ENCODE results near the gene SCRT2. TPM values are rescaled to one million over a fixed set of nuclear protein-coding genes. Genes with fewer than 3 reads are reported as not detected.

Gene SCRT2
- total RNA-seq, 4 donors from 2014 or later: not detected

DNA sequence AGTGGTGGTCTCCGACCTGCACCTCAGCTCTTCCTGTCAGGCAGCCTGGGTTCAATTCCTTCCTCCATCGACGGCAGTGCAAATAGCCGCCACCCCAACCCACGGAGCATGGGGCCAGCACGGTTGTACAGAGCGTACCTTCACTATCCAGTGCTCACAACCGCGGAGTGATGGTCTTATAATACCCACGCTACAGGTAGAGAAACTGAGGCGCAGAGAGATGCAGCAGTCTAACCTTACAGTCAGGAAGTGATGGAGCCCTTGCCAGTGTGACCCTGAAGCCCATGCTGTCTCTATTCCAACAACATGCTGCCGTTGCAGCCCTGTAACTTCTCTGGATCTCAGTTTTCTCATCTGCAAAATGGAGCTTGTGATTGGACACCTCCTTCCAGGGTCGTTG, 11.0 kb downstream of the SCRT2 start:
- Histone ChIP-seq H3K9me3 (no peaks in the 10 kb centered on the region), H3K27me3 (peaks cover 0 to 90% of the 10 kb centered on the region in 2 donors), H3K36me3 (no peaks in the 10 kb centered on the region), H3K4me1 (peaks cover 0 to 17% (median 0%) of the 10 kb centered on the region in 4 donors), H3K4me3 (no peak overlapping the region), H3K27ac (no peak overlapping the region)
- TF ChIP-seq EP300 (IDR thresholded peaks at IDR 0.05) (no peak), POLR2A (IDR thresholded peaks at IDR 0.05) (no peak)
- TF ChIP-seq, protein P1, sequence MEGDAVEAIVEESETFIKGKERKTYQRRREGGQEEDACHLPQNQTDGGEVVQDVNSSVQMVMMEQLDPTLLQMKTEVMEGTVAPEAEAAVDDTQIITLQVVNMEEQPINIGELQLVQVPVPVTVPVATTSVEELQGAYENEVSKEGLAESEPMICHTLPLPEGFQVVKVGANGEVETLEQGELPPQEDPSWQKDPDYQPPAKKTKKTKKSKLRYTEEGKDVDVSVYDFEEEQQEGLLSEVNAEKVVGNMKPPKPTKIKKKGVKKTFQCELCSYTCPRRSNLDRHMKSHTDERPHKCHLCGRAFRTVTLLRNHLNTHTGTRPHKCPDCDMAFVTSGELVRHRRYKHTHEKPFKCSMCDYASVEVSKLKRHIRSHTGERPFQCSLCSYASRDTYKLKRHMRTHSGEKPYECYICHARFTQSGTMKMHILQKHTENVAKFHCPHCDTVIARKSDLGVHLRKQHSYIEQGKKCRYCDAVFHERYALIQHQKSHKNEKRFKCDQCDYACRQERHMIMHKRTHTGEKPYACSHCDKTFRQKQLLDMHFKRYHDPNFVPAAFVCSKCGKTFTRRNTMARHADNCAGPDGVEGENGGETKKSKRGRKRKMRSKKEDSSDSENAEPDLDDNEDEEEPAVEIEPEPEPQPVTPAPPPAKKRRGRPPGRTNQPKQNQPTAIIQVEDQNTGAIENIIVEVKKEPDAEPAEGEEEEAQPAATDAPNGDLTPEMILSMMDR (IDR thresholded peaks at IDR 0.05): no peak
- WGBS, 2 donors: 39 to 44% methylated on average over 6 to 13 of the region's 13 CpGs
- DNase-seq (ENCODE audit: low spot score in 2 of 2): no peak

DNA sequence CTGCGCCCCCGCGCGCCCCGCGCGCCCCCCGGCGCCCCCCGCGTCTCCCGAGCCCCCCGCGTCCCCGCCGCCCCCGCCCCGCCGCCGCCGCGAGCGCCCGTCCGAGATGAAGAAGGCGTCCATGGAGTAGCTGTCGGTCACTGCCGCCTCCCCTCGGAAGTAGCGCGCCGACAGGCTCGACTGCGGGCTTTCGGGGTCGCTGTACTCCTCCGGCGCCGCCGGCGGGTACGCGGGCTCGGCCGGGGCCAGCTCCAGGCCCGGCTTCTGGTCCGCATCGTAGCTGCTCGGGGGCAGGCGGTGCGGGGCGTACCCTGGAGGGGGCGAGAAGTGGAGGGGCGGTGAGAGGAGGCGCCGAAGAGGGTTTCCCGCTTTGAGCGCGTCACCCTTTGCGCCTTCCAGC, 11.5 kb downstream of the SCRT2 start:
- Histone ChIP-seq H3K4me1 (peaks cover 0 to 17% (median 0%) of the 10 kb centered on the region in 4 donors), H3K27me3 (peaks cover 0 to 91% of the 10 kb centered on the region in 2 donors), H3K36me3 (no peaks in the 10 kb centered on the region), H3K9me3 (no peaks in the 10 kb centered on the region), H3K4me3 (no peak overlapping the region), H3K27ac (no peak overlapping the region)
- 9 to 10% methylated on average over 7 to 19 of the region's 60 CpGs for WGBS, 2 donors
- TF ChIP-seq, protein P1 (IDR thresholded peaks at IDR 0.05): no peak
- TF ChIP-seq EP300 (IDR thresholded peaks at IDR 0.05) (no peak), POLR2A (IDR thresholded peaks at IDR 0.05) (no peak)
- DNase-seq (ENCODE audit: low spot score in 2 of 2): no peak

DNA sequence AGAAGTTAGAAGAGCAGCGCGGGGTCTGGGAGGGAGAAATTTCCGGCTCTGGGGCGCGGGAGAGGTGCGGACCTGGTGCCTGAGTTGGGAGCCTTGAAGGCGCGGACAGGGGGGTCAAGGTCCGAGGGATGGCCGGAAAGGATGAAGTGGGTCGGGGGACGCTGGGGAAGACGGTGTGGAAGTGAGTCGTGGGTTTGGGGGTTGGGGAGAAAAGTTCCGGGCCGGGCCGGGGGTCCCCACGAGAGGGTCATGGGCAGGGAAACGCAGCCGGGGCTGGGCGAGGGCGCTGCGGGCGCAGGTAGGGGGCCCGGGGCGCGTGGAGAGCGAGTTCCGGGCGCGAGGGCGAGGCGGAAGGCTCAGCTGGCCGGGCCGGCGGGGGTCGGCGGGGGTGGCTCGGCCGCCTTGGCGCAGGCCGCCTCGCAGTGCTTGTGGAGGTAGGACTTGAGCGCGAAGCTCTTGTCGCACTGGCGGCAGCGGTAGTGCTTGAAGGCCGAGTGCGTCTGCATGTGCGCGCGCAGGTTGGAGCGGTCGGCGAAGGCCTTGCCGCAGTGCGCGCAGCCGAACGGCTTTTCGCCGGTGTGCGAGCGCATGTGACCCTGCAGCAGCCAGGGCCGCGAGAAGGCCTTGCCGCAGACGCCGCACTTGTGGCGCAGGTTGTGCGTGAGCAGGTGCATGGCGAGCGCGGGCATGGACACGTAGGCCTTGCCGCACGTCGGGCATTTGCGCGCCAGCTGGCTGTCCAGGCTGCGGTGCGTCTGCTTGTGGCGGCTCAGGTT, 12.1 kb downstream of the SCRT2 start:
- Histone ChIP-seq H3K27me3 (peaks cover 0 to 90% of the 10 kb centered on the region in 2 donors), H3K36me3 (no peaks in the 10 kb centered on the region), H3K9me3 (no peaks in the 10 kb centered on the region), H3K27ac (no peak overlapping the region), H3K4me3 (no peak overlapping the region), H3K4me1 (peaks cover 0 to 17% (median 0%) of the 10 kb centered on the region in 4 donors)
- 6 to 11% methylated on average over 59 to 66 of the region's 84 CpGs for WGBS, 2 donors
- no peak for DNase-seq (ENCODE audit: low spot score in 2 of 2)
- TF ChIP-seq EP300 (IDR thresholded peaks at IDR 0.05) (no peak), POLR2A (IDR thresholded peaks at IDR 0.05) (no peak)
- TF ChIP-seq, protein P1 (IDR thresholded peaks at IDR 0.05): no peak

DNA sequence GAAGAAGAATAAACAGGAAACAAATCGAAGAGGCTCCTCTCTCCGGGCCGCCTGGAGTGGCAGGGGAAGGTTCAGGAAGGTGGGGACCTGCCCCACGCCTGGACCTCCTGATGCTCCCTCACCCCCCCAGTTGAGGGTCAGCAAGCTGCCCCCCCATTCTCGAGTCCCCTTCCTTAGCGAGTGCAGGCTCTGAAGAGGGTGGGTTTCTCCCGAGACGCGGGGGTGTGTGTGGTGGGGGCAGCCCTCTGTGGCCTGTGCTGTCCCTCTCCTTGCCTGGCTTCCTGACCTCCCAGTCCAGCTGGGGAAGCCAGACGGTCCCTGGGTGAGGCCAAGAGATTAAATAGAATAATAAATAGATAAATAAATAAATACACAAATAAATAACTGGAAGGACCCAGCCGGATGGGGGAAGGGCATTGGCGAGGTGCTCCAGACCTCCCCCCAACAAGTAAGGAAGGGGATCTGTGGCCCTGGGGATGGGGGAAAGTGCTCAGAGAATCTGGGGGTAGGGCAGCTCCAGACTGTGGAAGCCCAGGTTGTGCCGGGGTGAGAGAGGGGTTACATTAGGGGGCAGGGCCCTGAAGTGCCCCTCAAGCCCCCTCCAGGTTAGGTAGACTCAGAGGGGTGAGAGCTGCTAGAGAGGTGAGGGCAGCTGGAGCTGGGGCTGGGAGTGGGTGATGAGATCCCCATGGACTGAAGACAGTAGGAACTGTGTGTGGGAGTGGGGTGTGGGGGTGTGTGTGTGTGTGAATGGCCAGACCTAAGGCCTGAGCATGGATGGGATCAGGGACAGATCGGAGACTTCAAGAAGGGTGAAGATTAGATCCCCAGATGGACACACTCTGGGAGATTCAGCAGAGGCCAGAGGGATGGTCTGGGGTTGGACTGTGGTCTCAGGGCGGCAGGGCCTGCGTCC, 13.1 kb downstream of the SCRT2 start:
- peaks cover 0 to 81% of the 10 kb centered on the region in 2 donors for H3K27me3 ChIP-seq
- H3K36me3 ChIP-seq: no peaks in the 10 kb centered on the region
- no peaks in the 10 kb centered on the region for H3K9me3 ChIP-seq
- no peak for DNase-seq (ENCODE audit: low spot score in 2 of 2)
- 18 to 26% methylated on average over 15 to 16 of the region's 16 CpGs for WGBS, 2 donors
- H3K4me3 ChIP-seq: no peak overlapping the region
- TF ChIP-seq EP300 (IDR thresholded peaks at IDR 0.05) (no peak), POLR2A (IDR thresholded peaks at IDR 0.05) (no peak)
- TF ChIP-seq, protein P1 (IDR thresholded peaks at IDR 0.05): no peak
- peaks cover 0 to 17% (median 0%) of the 10 kb centered on the region in 4 donors for H3K4me1 ChIP-seq
- H3K27ac ChIP-seq: no peak overlapping the region
